ENCODE measurements around the gene FBXL14.
A peak's percentile ranks its signal among the peaks of the same experiment; 100 is the strongest.

Gene FBXL14

DNA sequence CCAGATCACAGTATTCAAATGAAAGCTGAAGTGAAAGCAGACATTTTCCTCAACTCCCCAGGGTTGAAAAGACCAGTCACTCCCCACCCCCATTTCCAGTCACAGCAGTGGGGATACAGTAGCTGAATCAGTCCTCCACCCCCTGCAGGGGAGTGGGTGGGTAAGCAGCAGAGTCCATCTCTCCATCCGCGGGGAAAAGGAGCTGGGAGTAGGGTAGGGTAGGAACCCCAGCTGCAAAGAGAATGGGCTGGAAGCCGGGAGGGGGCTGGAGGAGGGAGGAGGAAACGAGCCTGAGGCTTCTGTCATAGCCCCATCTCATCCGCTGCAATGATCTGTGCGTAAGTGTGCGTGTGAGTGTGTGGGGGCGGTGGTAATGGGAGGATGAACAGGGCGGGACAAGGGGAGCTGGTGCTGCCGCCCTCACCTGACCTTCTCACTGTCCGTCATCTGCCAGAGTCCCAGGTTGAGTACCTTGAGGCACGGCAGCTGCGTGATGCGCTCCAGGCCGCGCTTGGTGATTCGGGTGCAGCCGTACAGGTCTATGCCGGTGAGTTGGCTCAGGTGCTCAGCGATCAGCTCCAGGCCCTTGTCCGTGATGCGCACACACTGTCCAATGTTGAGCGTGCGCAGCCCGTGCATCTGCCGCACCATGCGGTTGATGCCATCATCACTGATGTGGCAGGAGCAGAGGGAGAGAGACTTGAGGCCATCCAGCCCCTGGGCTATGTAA lies 1.8 kb downstream of the FBXL14 start:
- peak; percentile 26 for DNase-seq (ENCODE audit: low read depth)

- DNase-seq (ENCODE audit: low read depth): no peak
These were observed 2.8 kb downstream of the FBXL14 start for GRCh38 chr12:1591543-1591942.

- DNase-seq (ENCODE audit: low read depth): no peak
These were observed 3.3 kb downstream of the FBXL14 start for GRCh38 chr12:1591034-1591433.

GRCh38 chr12:1590221-1590979 lies 4.0 kb downstream of the FBXL14 start:
- no peak for DNase-seq (ENCODE audit: low read depth)

DNA sequence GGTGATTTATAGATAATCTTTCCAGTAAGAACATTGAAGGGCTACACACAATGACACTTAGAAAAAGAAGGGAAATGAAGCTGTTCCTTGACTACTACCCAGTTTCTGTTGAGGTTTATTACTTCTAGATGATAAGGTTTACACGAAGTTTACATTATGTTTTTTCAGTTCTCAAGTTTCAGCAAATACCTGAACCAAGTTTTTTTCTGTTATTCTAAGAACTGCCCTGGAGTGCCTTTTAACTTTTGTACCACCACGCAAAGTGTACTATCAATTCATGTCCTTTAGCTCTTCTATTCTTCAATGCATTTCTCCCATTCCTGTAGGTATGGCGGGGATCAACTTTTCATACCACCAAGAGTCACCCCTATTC lies 5.8 kb downstream of the FBXL14 start:
- no peak for DNase-seq (ENCODE audit: low read depth)

DNA sequence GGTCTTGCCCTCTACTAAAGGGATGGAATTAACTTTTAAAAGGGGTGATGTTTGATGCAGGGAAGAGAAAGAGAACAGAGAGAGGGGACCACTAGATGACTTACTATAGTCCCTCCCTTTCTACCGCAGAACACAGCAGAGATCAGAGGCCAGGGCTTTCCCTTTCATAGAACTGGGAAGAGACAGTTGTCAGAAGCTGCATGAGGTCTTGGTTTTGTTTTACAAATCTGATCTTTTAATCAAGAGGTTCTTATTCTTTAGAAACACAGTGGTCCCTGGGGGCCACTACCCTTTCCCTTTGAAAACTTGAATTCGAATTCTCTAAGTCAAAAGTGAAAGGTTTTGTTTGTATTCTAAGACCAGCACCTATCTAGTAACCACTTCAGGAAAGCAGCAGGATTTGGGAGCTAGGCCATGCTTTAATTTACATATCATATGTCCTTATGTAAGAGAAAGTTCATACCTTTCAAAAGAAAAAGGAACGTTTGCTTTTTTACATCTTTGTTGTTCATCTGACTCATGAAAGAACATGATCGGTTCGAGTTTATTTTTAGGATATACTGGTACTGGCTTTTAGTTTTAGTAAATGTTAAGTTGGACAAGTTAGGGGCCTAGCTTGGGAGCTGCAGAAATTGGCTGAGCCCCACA lies 6.3 kb downstream of the FBXL14 start:
- no peak for DNase-seq (ENCODE audit: low read depth)

- DNase-seq (ENCODE audit: low read depth): no peak
These were observed 10.1 kb downstream of the FBXL14 start for GRCh38 chr12:1584326-1584725.

DNA sequence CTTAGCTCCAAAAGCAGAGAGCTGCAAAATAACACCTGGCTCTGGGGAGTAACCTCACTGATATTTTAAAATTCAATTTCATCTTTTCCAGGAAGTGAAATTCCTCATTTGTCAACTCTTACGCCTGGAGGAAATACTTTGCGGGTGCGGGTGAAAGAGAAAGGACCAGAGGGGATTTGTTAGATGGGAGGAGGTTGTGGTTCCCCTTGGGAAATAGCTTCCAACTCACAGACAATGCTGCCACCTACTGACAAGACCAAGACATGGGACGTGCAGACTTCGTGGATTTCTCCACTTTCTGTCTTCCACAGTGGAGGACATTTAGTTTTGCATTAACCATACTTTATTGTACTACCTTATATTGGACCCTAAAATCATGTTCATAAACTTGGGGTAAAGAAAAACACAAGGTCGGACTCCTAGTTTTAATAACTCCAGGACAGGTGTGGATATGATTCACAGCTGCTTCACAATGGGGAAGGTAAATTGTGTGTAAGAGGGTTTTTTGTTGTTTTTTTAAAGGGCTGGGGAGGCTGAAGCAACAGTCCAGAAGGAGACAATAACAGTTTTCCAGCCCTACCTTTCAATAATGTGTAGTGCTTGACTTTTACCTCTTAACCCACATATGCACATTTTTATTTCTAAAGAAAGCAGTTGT lies 10.8 kb downstream of the FBXL14 start:
- peak; percentile 38 for DNase-seq (ENCODE audit: low read depth)

DNA sequence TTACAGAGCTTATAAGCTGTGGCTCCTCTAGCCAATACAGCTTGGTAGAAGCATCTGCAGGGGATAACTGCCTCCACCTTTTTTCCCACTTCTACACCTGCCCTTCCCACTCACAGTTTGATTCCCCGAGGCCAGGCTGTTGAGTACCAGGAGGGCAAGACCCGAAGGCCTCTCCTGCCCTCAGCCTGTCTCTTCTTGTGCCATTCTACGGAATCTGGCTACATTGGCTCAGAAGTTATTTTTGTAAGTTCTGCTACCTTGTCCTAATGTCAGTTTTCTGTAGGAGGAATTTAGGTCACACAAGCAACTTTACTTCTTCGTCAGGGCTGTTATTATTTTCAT lies 11.7 kb downstream of the FBXL14 start:
- no peak for DNase-seq (ENCODE audit: low read depth)

GRCh38 chr12:1581973-1582708 lies 12.2 kb downstream of the FBXL14 start:
- DNase-seq (ENCODE audit: low read depth): no peak

- DNase-seq (ENCODE audit: low read depth): no peak
These were observed 13.9 kb downstream of the FBXL14 start for GRCh38 chr12:1580526-1580925.

- DNase-seq (ENCODE audit: low read depth): no peak
These were observed 14.5 kb downstream of the FBXL14 start for GRCh38 chr12:1579651-1580435.

DNA sequence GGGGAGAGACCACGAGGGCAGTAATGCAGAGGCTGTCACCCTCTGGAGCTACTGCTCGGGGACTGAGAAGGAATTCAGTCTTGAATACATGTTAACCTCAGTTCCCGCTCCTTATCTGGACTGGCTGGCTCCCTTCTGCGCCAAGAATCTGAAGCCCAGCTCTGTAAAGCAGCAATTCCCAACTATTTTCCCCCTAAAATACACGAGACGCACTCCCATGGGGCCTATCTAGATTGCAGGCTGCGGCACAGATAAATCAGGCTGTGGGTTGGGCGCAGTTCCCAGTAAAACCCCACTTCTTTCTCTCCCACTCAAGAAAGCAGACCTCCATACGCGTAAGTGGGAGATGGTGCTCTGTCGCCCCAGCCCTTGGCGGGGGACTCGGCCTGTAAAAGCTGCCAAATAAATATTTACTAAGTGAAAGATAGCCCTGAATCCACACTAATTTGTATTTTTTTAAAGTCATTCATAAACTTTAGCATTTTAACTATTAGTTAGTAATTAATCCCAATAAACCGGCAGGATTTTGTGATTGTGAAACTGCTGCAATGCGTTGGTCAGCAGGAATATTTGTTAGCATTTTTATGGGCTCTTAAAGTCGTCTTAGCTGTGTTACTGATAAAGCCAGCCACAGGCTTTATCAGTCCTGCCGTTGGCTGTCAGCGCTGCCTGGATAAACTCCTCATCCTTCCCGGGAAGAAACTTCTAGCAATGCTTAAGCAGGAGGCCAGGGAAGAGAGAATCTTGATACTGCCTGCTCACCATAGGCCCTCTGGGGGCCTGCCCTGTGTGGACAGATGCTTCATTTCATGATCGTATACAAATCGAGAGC lies 17.8 kb downstream of the FBXL14 start:
- DNase-seq (ENCODE audit: low read depth): no peak

GRCh38 chr12:1575408-1576401 lies 18.7 kb downstream of the FBXL14 start:
- no peak for DNase-seq (ENCODE audit: low read depth)

- DNase-seq (ENCODE audit: low read depth): no peak
These were observed 19.5 kb downstream of the FBXL14 start for GRCh38 chr12:1574865-1575259.

- DNase-seq (ENCODE audit: low read depth): no peak
These were observed 20.2 kb downstream of the FBXL14 start for GRCh38 chr12:1573960-1574864.

GRCh38 chr12:1572731-1573130 lies 21.6 kb downstream of the FBXL14 start:
- no peak for DNase-seq (ENCODE audit: low read depth)

DNA sequence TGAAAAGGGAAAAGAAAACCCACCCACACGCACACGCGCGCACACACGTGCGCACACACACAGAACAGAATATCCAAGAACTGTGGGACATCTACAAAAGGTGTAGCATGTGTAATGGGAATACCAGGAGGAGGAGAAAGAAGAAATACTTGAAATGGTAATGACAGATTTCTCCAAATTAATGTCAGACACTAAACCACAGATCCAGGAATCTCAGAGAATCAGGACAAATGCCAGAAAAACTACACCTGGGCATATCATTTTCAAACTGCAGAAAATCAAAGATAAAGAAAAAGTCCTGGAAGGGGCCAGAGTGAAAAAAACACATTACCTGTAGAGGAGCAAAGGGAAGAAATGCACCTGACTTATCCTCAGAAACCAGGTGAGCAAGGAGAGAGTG lies 26.5 kb downstream of the FBXL14 start:
- no peak for DNase-seq (ENCODE audit: low read depth)

Data from T-helper 22 cell (primary cell).